Naive thymus-derived CD4-positive, alpha-beta T cell (primary cell): ENCODE data around the gene KCTD5. TPM values are rescaled to one million over a fixed set of nuclear protein-coding genes. Genes with fewer than 3 reads are reported as not detected.

Experiments used
- ATAC-seq: fragments of 150-1000 bp; cut with Tn5 transposase; 2 replicates; pipeline ENCODE4 v1.10.0; 2021; ENCODE audit warnings: mild to moderate bottlenecking, moderate library complexity
- CTCF ChIA-PET: fragments of 350-600 bp; sonication (Branson Sonifier 250); formaldehyde crosslinking; loops from one replicate; lab custom pipeline; 2021; ENCODE audit warnings: antibody characterized with exemption; lab: Charles Lee
- POLR2A ChIA-PET: fragments of 350-600 bp; sonication (Branson Sonifier 250); formaldehyde crosslinking; loops from one replicate; lab custom pipeline; 2021; ENCODE audit warnings: antibody characterized with exemption, inconsistent platforms; lab: Charles Lee
- DNase-seq, 9 donors: peaks; one replicate each; pipeline versions ENCODE4 v3.0.0 to v3.0.0-alpha.2; 2020 to 2022; ENCODE audit warnings: mixed read lengths in 1 of 9
- H3K27ac ChIP-seq: one replicate; pipeline ENCODE4 v1.7.0; 2013; ENCODE audit warnings: mild to moderate bottlenecking, low read depth, low read length, moderate library complexity
- H3K27me3 ChIP-seq, 2 donors: one replicate each; pipeline ENCODE4 v1.7.0; 2013; ENCODE audit warnings: low read length in 2 of 2, mild to moderate bottlenecking in 2 of 2, moderate library complexity in 2 of 2; ENCODE audit not compliant: control insufficient read depth in 2 of 2, insufficient read depth in 2 of 2
- H3K36me3 ChIP-seq, 3 experiments: 1 replicate in 2 of 3; 2 replicates in 1 of 3; pipeline ENCODE4 v1.7.0; 2013; ENCODE audit warnings: low read length in 3 of 3, mild to moderate bottlenecking in 3 of 3, moderate library complexity in 1 of 3; ENCODE audit not compliant: insufficient read depth in 3 of 3, control insufficient read depth in 2 of 3
- H3K4me1 ChIP-seq, 2 donors: one replicate each; pipeline ENCODE4 v1.7.0; 2013; ENCODE audit warnings: low read length in 2 of 2, mild to moderate bottlenecking in 2 of 2, moderate library complexity in 1 of 2; ENCODE audit not compliant: control insufficient read depth in 2 of 2, insufficient read depth in 2 of 2
- H3K4me3 ChIP-seq: 2 replicates; pipeline ENCODE4 v1.7.0; 2013; ENCODE audit warnings: mild to moderate bottlenecking, low read length
- H3K9me3 ChIP-seq, 3 experiments: 1 replicate in 2 of 3; 2 replicates in 1 of 3; pipeline ENCODE4 v1.7.0; 2013; ENCODE audit warnings: low read length in 3 of 3; ENCODE audit not compliant: control insufficient read depth in 2 of 3
- H3K27ac Mint-ChIP-seq, 9 donors: one replicate each; pipeline ENCODE4 v1.8.0; 2020 to 2022; ENCODE audit warnings: mixed read lengths in 9 of 9, mild to moderate bottlenecking in 8 of 9, moderate library complexity in 5 of 9, inconsistent platforms in 2 of 9
- H3K27me3 Mint-ChIP-seq, 5 donors: one replicate each; pipeline ENCODE4 v1.8.0; 2021 to 2022; ENCODE audit warnings: mixed read lengths in 5 of 5, mild to moderate bottlenecking in 1 of 5
- H3K36me3 Mint-ChIP-seq, 5 donors: one replicate each; pipeline ENCODE4 v1.8.0; 2020 to 2022; ENCODE audit warnings: mixed read lengths in 5 of 5, mild to moderate bottlenecking in 3 of 5, inconsistent platforms in 1 of 5
- H3K4me1 Mint-ChIP-seq, 7 donors: one replicate each; pipeline ENCODE4 v1.8.0; 2020 to 2022; ENCODE audit warnings: mixed read lengths in 7 of 7, mild to moderate bottlenecking in 3 of 7, inconsistent platforms in 1 of 7
- H3K4me3 Mint-ChIP-seq, 10 donors: one replicate each; pipeline ENCODE4 v1.8.0; 2020 to 2022; ENCODE audit warnings: mild to moderate bottlenecking in 10 of 10, mixed read lengths in 10 of 10, moderate library complexity in 6 of 10, inconsistent platforms in 2 of 10
- H3K9me3 Mint-ChIP-seq, 11 donors: one replicate each; pipeline ENCODE4 v1.8.0; 2020 to 2022; ENCODE audit warnings: mixed read lengths in 11 of 11, mild to moderate bottlenecking in 4 of 11, inconsistent platforms in 1 of 11, moderate library complexity in 1 of 11
- intact Hi-C, 2 donors: fragments of 100-400 bp; cut with micrococcal nuclease; formaldehyde crosslinking; loops; one replicate each; pipeline ENCODE4 v1.15.1; 2023
- polyA plus RNA-seq, 2 donors: library from polyadenylated mRNA; unstranded; fragments of 300-500 nt; fragmentation: Illumina TruSeq; gene quantifications; one replicate each; pipeline ENCODE4 v1.2.3, GENCODE V29; 2021
- total RNA-seq, 6 experiments: library from RNA in 5 of 6; stranded (reverse) in 5 of 6; gene quantifications; 1 replicate in 5 of 6; 2 replicates in 1 of 6; pipeline ENCODE4 v1.2.3 and lab custom pipeline; 2021 to 2026

The KCTD5 gene
- total and polyA plus RNA-seq, 7 experiments from 2014 or later: 15.7 to 37.5 (median 24.6) TPM

- Histone ChIP-seq H3K27ac (no peak overlapping the region), H3K27me3 (no peaks in the 10 kb centered on the region), H3K4me3 (no peak overlapping the region), H3K4me1 (no peaks in the 10 kb centered on the region), H3K36me3 (peaks cover 0 to 93% (median 4%) of the 10 kb centered on the region in 3 experiments), H3K9me3 (no peaks in the 10 kb centered on the region)
- no peak overlapping the region for H3K27ac Mint-ChIP-seq
- no peak overlapping the region for H3K4me3 Mint-ChIP-seq
- H3K4me1 Mint-ChIP-seq: no peaks in the 10 kb centered on the region
- no peaks in the 10 kb centered on the region for H3K9me3 Mint-ChIP-seq
- intact Hi-C loops: no loop called here
- H3K36me3 Mint-ChIP-seq: peaks cover 0 to 9% (median 1%) of the 10 kb centered on the region in 5 donors
- H3K27me3 Mint-ChIP-seq: no peaks in the 10 kb centered on the region
- ATAC-seq (no peak), DNase-seq (no peak)
- ChIA-PET POLR2A (no interaction called here), CTCF (no interaction called here)
These were observed 22.6 kb downstream of the KCTD5 start for GRCh38 chr16:2704983-2705275.

GRCh38 chr16:2705351-2705750 lies 23.0 kb downstream of the KCTD5 start:
- ChIA-PET CTCF (no interaction called here), POLR2A (no interaction called here)
- Histone ChIP-seq H3K27ac (no peak overlapping the region), H3K9me3 (no peaks in the 10 kb centered on the region), H3K27me3 (no peaks in the 10 kb centered on the region), H3K4me1 (no peaks in the 10 kb centered on the region), H3K36me3 (peaks cover 0 to 88% (median 2%) of the 10 kb centered on the region in 3 experiments), H3K4me3 (no peak overlapping the region)
- Mint-ChIP-seq H3K9me3 (no peaks in the 10 kb centered on the region), H3K27me3 (no peaks in the 10 kb centered on the region), H3K4me3 (no peak overlapping the region), H3K4me1 (no peaks in the 10 kb centered on the region), H3K27ac (no peak overlapping the region), H3K36me3 (peaks cover 0 to 9% (median 1%) of the 10 kb centered on the region in 5 donors)
- intact Hi-C loops: no loop called here
- ATAC-seq (no peak), DNase-seq (no peak)

GRCh38 chr16:2706085-2706484 lies 23.8 kb downstream of the KCTD5 start:
- no peaks in the 10 kb centered on the region for H3K27me3 Mint-ChIP-seq
- peaks cover 0 to 4% (median 0%) of the 10 kb centered on the region in 7 donors for H3K4me1 Mint-ChIP-seq
- peak in 1 of 9 donors; percentile 4 for DNase-seq
- H3K27ac ChIP-seq: no peak overlapping the region
- intact Hi-C loops: no loop called here
- ChIA-PET CTCF (no interaction called here), POLR2A (no interaction called here)
- H3K4me1 ChIP-seq: no peaks in the 10 kb centered on the region
- H3K9me3 Mint-ChIP-seq: no peaks in the 10 kb centered on the region
- no peak for ATAC-seq
- H3K27me3 ChIP-seq: no peaks in the 10 kb centered on the region
- H3K36me3 Mint-ChIP-seq: peaks cover 0 to 9% (median 1%) of the 10 kb centered on the region in 5 donors
- H3K27ac Mint-ChIP-seq: no peak overlapping the region
- no peaks in the 10 kb centered on the region for H3K9me3 ChIP-seq
- H3K4me3 ChIP-seq: no peak overlapping the region
- peaks cover 0 to 81% (median 2%) of the 10 kb centered on the region in 3 experiments for H3K36me3 ChIP-seq
- no peak overlapping the region for H3K4me3 Mint-ChIP-seq

- Mint-ChIP-seq H3K4me3 (no peak overlapping the region), H3K27me3 (no peaks in the 10 kb centered on the region), H3K27ac (peak overlapping the region in 1 of 9 donors; percentile 25), H3K36me3 (peaks cover 0 to 9% (median 1%) of the 10 kb centered on the region in 5 donors), H3K4me1 (peaks cover 0 to 6% (median 0%) of the 10 kb centered on the region in 7 donors), H3K9me3 (no peaks in the 10 kb centered on the region)
- DNase-seq (peak in 1 of 9 donors; percentile 6), ATAC-seq (no peak)
- intact Hi-C loops: no loop called here
- CTCF ChIA-PET: no interaction called here
- Histone ChIP-seq H3K4me1 (no peaks in the 10 kb centered on the region), H3K4me3 (no peak overlapping the region), H3K36me3 (peaks cover 0 to 74% (median 2%) of the 10 kb centered on the region in 3 experiments), H3K27me3 (no peaks in the 10 kb centered on the region), H3K9me3 (no peaks in the 10 kb centered on the region), H3K27ac (no peak overlapping the region)
- POLR2A ChIA-PET: interaction anchor here (0.7 kb wide), 1 partner anchor 103 kb away, joined by 3 read pairs; no protein-coding TSS in a partner anchor
These were observed 24.4 kb downstream of the KCTD5 start for GRCh38 chr16:2706611-2707311.

- H3K36me3 ChIP-seq: peaks cover 0 to 66% (median 2%) of the 10 kb centered on the region in 3 experiments
- ChIA-PET POLR2A (interaction anchor here (0.7 kb wide), 1 partner anchor 104 kb away, joined by 3 read pairs; no protein-coding TSS in a partner anchor), CTCF (no interaction called here)
- Mint-ChIP-seq H3K4me3 (no peak overlapping the region), H3K27ac (no peak overlapping the region), H3K4me1 (peaks cover 0 to 6% (median 0%) of the 10 kb centered on the region in 7 donors), H3K9me3 (no peaks in the 10 kb centered on the region), H3K36me3 (peaks cover 0 to 9% (median 1%) of the 10 kb centered on the region in 5 donors), H3K27me3 (no peaks in the 10 kb centered on the region)
- intact Hi-C loops: no loop called here
- no peaks in the 10 kb centered on the region for H3K27me3 ChIP-seq
- H3K4me3 ChIP-seq: no peak overlapping the region
- H3K27ac ChIP-seq: no peak overlapping the region
- H3K4me1 ChIP-seq: no peaks in the 10 kb centered on the region
- H3K9me3 ChIP-seq: no peaks in the 10 kb centered on the region
- peak in 1 of 9 donors; percentile 5 for DNase-seq
- no peak for ATAC-seq
These were observed 25.3 kb downstream of the KCTD5 start for GRCh38 chr16:2707368-2708289.

GRCh38 chr16:2708290-2708639 lies 25.9 kb downstream of the KCTD5 start:
- H3K27me3 Mint-ChIP-seq: no peaks in the 10 kb centered on the region
- peaks cover 0 to 9% (median 1%) of the 10 kb centered on the region in 5 donors for H3K36me3 Mint-ChIP-seq
- Histone ChIP-seq H3K27ac (no peak overlapping the region), H3K9me3 (no peaks in the 10 kb centered on the region), H3K27me3 (no peaks in the 10 kb centered on the region), H3K4me3 (no peak overlapping the region), H3K36me3 (peaks cover 0 to 59% (median 2%) of the 10 kb centered on the region in 3 experiments), H3K4me1 (no peaks in the 10 kb centered on the region)
- no peak overlapping the region for H3K4me3 Mint-ChIP-seq
- no peak for ATAC-seq
- intact Hi-C loops: no loop called here
- H3K9me3 Mint-ChIP-seq: no peaks in the 10 kb centered on the region
- H3K27ac Mint-ChIP-seq: no peak overlapping the region
- DNase-seq: no peak
- ChIA-PET CTCF (no interaction called here), POLR2A (no interaction called here)
- H3K4me1 Mint-ChIP-seq: peaks cover 0 to 6% (median 0%) of the 10 kb centered on the region in 7 donors
